Tibial nerve (tissue), 4 donors: Measurements from ENCODE around the gene DHFR.

Source experiments
- CTCF ChIP-seq, 5 experiments: fragments of 200-600 bp in 3 of 5; fragments of 450-650 bp in 2 of 5; sonication (generic) in 3 of 5; IDR thresholded peaks; one replicate each; pipeline ENCODE4 v1.5.1; 2016 to 2019; ENCODE audit warnings: antibody characterized with exemption in 5 of 5, mild to moderate bottlenecking in 3 of 5, moderate library complexity in 2 of 5
- EP300 ChIP-seq, 2 donors: sonication (generic); formaldehyde crosslinking; IDR thresholded peaks; one replicate each; pipeline ENCODE4 v1.6.1; 2017; ENCODE audit warnings: antibody characterized with exemption in 2 of 2, mild to moderate bottlenecking in 1 of 2
- POLR2A ChIP-seq, 2 donors: fragments of 450-650 bp; IDR thresholded peaks; one replicate each; pipeline ENCODE4 v1.6.1; 2017; ENCODE audit warnings: antibody characterized with exemption in 2 of 2, mild to moderate bottlenecking in 2 of 2, moderate library complexity in 2 of 2

GRCh38 chr5:80592105-80592504, 62.7 kb downstream of the DHFR start:
- TF ChIP-seq CTCF (IDR thresholded peaks at IDR 0.05): no peak
- no peak for TF ChIP-seq EP300 (IDR thresholded peaks at IDR 0.05)
- no peak for TF ChIP-seq POLR2A (IDR thresholded peaks at IDR 0.05)
